ENCODE data around the gene ZNF714.
"Not testable (repeated sequence)": the region's sequence is repeated elsewhere in the genome, so short reads cannot be mapped to it uniquely, and the experiment has no call there.

The ZNF714 gene

GRCh38 chr19:21130097-21130775 lies 48.2 kb downstream of the ZNF714 start:
- no peak for DNase-seq (ENCODE audit: low read depth)

- no peak for DNase-seq (ENCODE audit: low read depth)
Observed at GRCh38 chr19:21133633-21134032, 51.6 kb downstream of the ZNF714 start.

GRCh38 chr19:21134934-21135366 lies 52.9 kb downstream of the ZNF714 start:
- DNase-seq (ENCODE audit: low read depth), result no peak

GRCh38 chr19:21135433-21135832 lies 53.4 kb downstream of the ZNF714 start:
- no peak for DNase-seq (ENCODE audit: low read depth)

GRCh38 chr19:21138130-21138529 lies 56.1 kb downstream of the ZNF714 start:
- no peak for DNase-seq (ENCODE audit: low read depth)

GRCh38 chr19:21141006-21141405 lies 59.0 kb downstream of the ZNF714 start:
- DNase-seq (ENCODE audit: low read depth), result not testable (repeated sequence)

- peak; percentile 65 for DNase-seq (ENCODE audit: low read depth)
Observed at GRCh38 chr19:21141787-21142464, 59.9 kb downstream of the ZNF714 start, which contains the start of gene ZNF431. TSS of gene ZNF431 (plus strand) at chr19:21142040. CDS start at chr19:21142184, 144 bp downstream.

- DNase-seq (ENCODE audit: low read depth), result no peak
Observed at GRCh38 chr19:21143428-21143827, 61.4 kb downstream of the ZNF714 start.

- DNase-seq (ENCODE audit: low read depth), result no peak
Observed at GRCh38 chr19:21143854-21144253, 61.9 kb downstream of the ZNF714 start.

- no peak for DNase-seq (ENCODE audit: low read depth)
Observed at GRCh38 chr19:21147540-21147939, 65.5 kb downstream of the ZNF714 start.

- no peak for DNase-seq (ENCODE audit: low read depth)
Observed at GRCh38 chr19:21148681-21149080, 66.7 kb downstream of the ZNF714 start.

- no peak for DNase-seq (ENCODE audit: low read depth)
Observed at GRCh38 chr19:21149877-21150276, 67.9 kb downstream of the ZNF714 start.

GRCh38 chr19:21151460-21151859 lies 69.5 kb downstream of the ZNF714 start:
- no peak for DNase-seq (ENCODE audit: low read depth)

GRCh38 chr19:21158523-21159135 lies 76.6 kb downstream of the ZNF714 start:
- peak; percentile 28 for DNase-seq (ENCODE audit: low read depth)

GRCh38 chr19:21164541-21164940 lies 82.5 kb downstream of the ZNF714 start:
- no peak for DNase-seq (ENCODE audit: low read depth)

- DNase-seq (ENCODE audit: low read depth), result no peak
Observed at GRCh38 chr19:21166436-21166835, 84.4 kb downstream of the ZNF714 start.
